Esophagus squamous epithelium (tissue), 5 donors: ENCODE measurements around the gene SMIM17. TPM values are rescaled to one million over a fixed set of nuclear protein-coding genes. Genes with fewer than 3 reads are reported as not detected.

Experiments
- DNase-seq: peaks from one replicate; lab custom pipeline; 2025; lab: John Stamatoyannopoulos, UW
- H3K27ac ChIP-seq, 4 donors: fragments of 200-600 bp; sonication (generic); one replicate each; pipeline ENCODE4 v1.5.1; 2016 to 2019; ENCODE audit warnings: mild to moderate bottlenecking in 1 of 4
- H3K27me3 ChIP-seq, 4 donors: fragments of 200-600 bp; sonication (generic); 1 replicate in 3 of 4; 2 replicates in 1 of 4; pipeline versions ENCODE4 v1.5.1 to v1.6.0; 2017 to 2021; ENCODE audit warnings: antibody characterized with exemption in 1 of 4
- H3K36me3 ChIP-seq, 3 donors: fragments of 200-600 bp; sonication (generic); one replicate each; pipeline ENCODE4 v1.5.1; 2016 to 2019
- H3K4me1 ChIP-seq, 3 donors: fragments of 200-600 bp; sonication (generic); one replicate each; pipeline ENCODE4 v1.5.1; 2017 to 2019
- H3K4me3 ChIP-seq, 4 donors: fragments of 200-600 bp; sonication (generic); 1 replicate in 3 of 4; 2 replicates in 1 of 4; pipeline ENCODE4 v1.5.1; 2016 to 2019; ENCODE audit warnings: mild to moderate bottlenecking in 2 of 4, moderate library complexity in 1 of 4
- H3K9me3 ChIP-seq, 3 donors: fragments of 200-600 bp; sonication (generic); one replicate each; pipeline ENCODE4 v1.5.1; 2016 to 2019
- CTCF ChIP-seq, 6 experiments: fragments of 450-650 bp in 4 of 6; fragments of 200-600 bp in 2 of 6; sonication (generic) in 2 of 6; IDR thresholded peaks; one replicate each; pipeline ENCODE4 v1.5.1; 2016 to 2019; ENCODE audit warnings: antibody characterized with exemption in 6 of 6, mild to moderate bottlenecking in 4 of 6, moderate library complexity in 4 of 6
- POLR2A ChIP-seq, 4 donors: fragments of 450-650 bp; IDR thresholded peaks; one replicate each; pipeline ENCODE4 v1.6.1; 2017; ENCODE audit warnings: antibody characterized with exemption in 4 of 4, mild to moderate bottlenecking in 4 of 4, moderate library complexity in 3 of 4
- WGBS, 2 donors: methylation state at CpG; one replicate each; pipeline ENCODE4 v1.1.5; 2018; 5-methylcytosine and 5-hydroxymethylcytosine counted together
- intact Hi-C: fragments of 100-400 bp; cut with DNase I; formaldehyde crosslinking; loops from one replicate; pipeline ENCODE4 v1.15.0; 2022
- total RNA-seq, 4 donors: library from RNA; depleted of rRNA; stranded (reverse); fragments of >200 nt; gene quantifications; one replicate each; pipeline ENCODE4 v1.1.0, GENCODE V29; 2016
- donor health status: DM: yes; HTN: yes; CAD: no.

Gene SMIM17
- under 1 TPM in 1 of 4 donors, not detected in 3; 0.87 TPM for total RNA-seq

- Histone ChIP-seq H3K4me1 (no peaks in the 10 kb centered on the region), H3K36me3 (no peaks in the 10 kb centered on the region), H3K27ac (no peak within 1 kb of the TSS), H3K27me3 (peaks cover 0 to 20% (median 0%) of the 10 kb centered on the region in 4 donors), H3K9me3 (peaks cover 0 to 68% (median 16%) of the 10 kb centered on the region in 3 donors), H3K4me3 (no peak within 1 kb of the TSS)
- 20 to 27% methylated on average over 12 to 18 of the region's 60 CpGs for WGBS, 2 donors
- intact Hi-C loops, result no loop called here
- no peak for DNase-seq
- TF ChIP-seq CTCF (IDR thresholded peaks at IDR 0.05), result no peak
- no peak for TF ChIP-seq POLR2A (IDR thresholded peaks at IDR 0.05)
These were observed at the start of gene SMIM17 for GRCh38 chr19:56642711-56643459. SMIM17 (plus strand) TSS chr19:56643159; CDS start chr19:56645668, 2,509 bp downstream.

GRCh38 chr19:56594446-56594782 lies 48.5 kb upstream of the SMIM17 start:
- Histone ChIP-seq H3K27ac (peak overlapping the region in 2 of 4 donors; percentile 83 to 85), H3K36me3 (peaks cover 0 to 22% (median 0%) of the 10 kb centered on the region in 3 donors), H3K4me1 (peaks cover 0 to 21% (median 9%) of the 10 kb centered on the region in 3 donors), H3K4me3 (peak overlapping the region in 3 of 4 donors; percentile 89 to 100 (median 90)), H3K9me3 (peaks cover 0 to 38% (median 0%) of the 10 kb centered on the region in 3 donors), H3K27me3 (no peaks in the 10 kb centered on the region)
- TF ChIP-seq POLR2A (IDR thresholded peaks at IDR 0.05), result no peak
- intact Hi-C loops, result no loop called here
- 60 to 62% methylated on average over 4 of the region's 4 CpGs for WGBS, 2 donors
- DNase-seq, result no peak

- no peaks in the 10 kb centered on the region for H3K27me3 ChIP-seq
- whole genome bisulfite sequencing, 2 donors, result 1 to 3% methylated on average over 15 to 19 of the region's 52 CpGs
- peaks cover 0 to 21% (median 9%) of the 10 kb centered on the region in 3 donors for H3K4me1 ChIP-seq
- intact Hi-C loops, result no loop called here
- peaks cover 0 to 33% (median 0%) of the 10 kb centered on the region in 3 donors for H3K9me3 ChIP-seq
- H3K27ac ChIP-seq, result peak within 1 kb of the TSS; percentile 79 to 88 (median 84)
- peaks cover 0 to 22% (median 0%) of the 10 kb centered on the region in 3 donors for H3K36me3 ChIP-seq
- peak within 1 kb of the TSS; percentile 80 to 100 (median 90) for H3K4me3 ChIP-seq
- TF ChIP-seq POLR2A (IDR thresholded peaks at IDR 0.05) (peak in 1 of 4 donors; percentile 13), CTCF (IDR thresholded peaks at IDR 0.05) (peak in 1 of 6 experiments; percentile 37)
- peak; percentile 41 for DNase-seq
These were observed 48.0 kb upstream of the SMIM17 start, which contains the start of gene ZNF71 for GRCh38 chr19:56594783-56595547. ZNF71 (plus strand) TSS chr19:56595302; CDS start chr19:56601559, 6,257 bp downstream.

- TF ChIP-seq POLR2A (IDR thresholded peaks at IDR 0.05) (no peak), CTCF (IDR thresholded peaks at IDR 0.05) (no peak)
- intact Hi-C loops, result no loop called here
- no peak for DNase-seq
- WGBS, 2 donors, result 0 to 4% methylated on average over 3 to 4 of the region's 4 CpGs
- Histone ChIP-seq H3K36me3 (peaks cover 0 to 24% (median 0%) of the 10 kb centered on the region in 3 donors), H3K4me3 (peak overlapping the region; percentile 80 to 100 (median 90)), H3K27me3 (no peaks in the 10 kb centered on the region), H3K27ac (peak overlapping the region; percentile 79 to 88 (median 84)), H3K4me1 (peaks cover 0 to 21% (median 9%) of the 10 kb centered on the region in 3 donors), H3K9me3 (peaks cover 0 to 29% (median 0%) of the 10 kb centered on the region in 3 donors)
These were observed 47.4 kb upstream of the SMIM17 start for GRCh38 chr19:56595548-56595899.

- Histone ChIP-seq H3K9me3 (peaks cover 0 to 31% (median 9%) of the 10 kb centered on the region in 3 donors), H3K27me3 (no peaks in the 10 kb centered on the region), H3K4me1 (peaks cover 0 to 21% (median 9%) of the 10 kb centered on the region in 3 donors), H3K27ac (no peak overlapping the region), H3K4me3 (no peak overlapping the region), H3K36me3 (peaks cover 0 to 35% (median 6%) of the 10 kb centered on the region in 3 donors)
- 57 to 66% methylated on average over 4 of the region's 4 CpGs for WGBS, 2 donors
- TF ChIP-seq POLR2A (IDR thresholded peaks at IDR 0.05) (no peak), CTCF (IDR thresholded peaks at IDR 0.05) (no peak)
- intact Hi-C loops, result no loop called here
- DNase-seq, result no peak
These were observed 46.3 kb upstream of the SMIM17 start for GRCh38 chr19:56596676-56597075.
